ENCODE results near the gene CRIM1. TPM values are rescaled to one million over a fixed set of nuclear protein-coding genes. Genes with fewer than 3 reads are reported as not detected.

CRIM1 gene
- polyA plus RNA-seq, 2 of the 4 experiments (the other 2 are of a cell fraction), result 127 to 208 TPM

GRCh38 chr2:36561237-36561944, 205.8 kb downstream of the CRIM1 start (continued):
- no peak for TF ChIP-seq SMC3 (IDR thresholded peaks at IDR 0.05)
- TF ChIP-seq CHD4 (IDR thresholded peaks at IDR 0.05; ENCODE audit: borderline replicate concordance), result no peak
- 0 out of 2 replicates have a peak, but pooled peaks have one; percentile 14 for TF ChIP-seq FOSB (CRISPR knock-in tag; IDR thresholded peaks at IDR 0.05)
- TF ChIP-seq EHMT2 (IDR thresholded peaks at IDR 0.05; ENCODE audit: low read depth), result no peak
- TF ChIP-seq RFX5 (IDR thresholded peaks at IDR 0.05), result no peak
- no peak for TF ChIP-seq NFE2L2 (conservative IDR thresholded peaks at IDR 0.05; ENCODE audit: low read length)
- TF ChIP-seq BHLHE40 (IDR thresholded peaks at IDR 0.05; ENCODE audit: low read depth, low read length), result peak; percentile 3; the same call in 1 of the 2 replicates
- TF ChIP-seq REST (IDR thresholded peaks at IDR 0.05), result no peak
- peak; percentile 92; the same call in 1 of the 2 replicates for TF ChIP-seq GATA3 (IDR thresholded peaks at IDR 0.05; ENCODE audit: borderline replicate concordance)
- TF ChIP-seq ATOH8 (CRISPR knock-in tag; IDR thresholded peaks at IDR 0.05; ENCODE audit: low read depth), result peak; percentile 55
- no peak for TF ChIP-seq TP53 (CRISPR knock-in tag; IDR thresholded peaks at IDR 0.05)
- TF ChIP-seq ZC3H11A (IDR thresholded peaks at IDR 0.05), result no peak
- TF ChIP-seq JUN (IDR thresholded peaks at IDR 0.05), result peak; percentile 41 to 89; a peak in 4 of 5 replicates
- TF ChIP-seq ZSCAN20 (CRISPR knock-in tag; IDR thresholded peaks at IDR 0.05), result no peak
- TF ChIP-seq NR3C1 (IDR thresholded peaks at IDR 0.05), result no peak
- no peak for TF ChIP-seq EHF (CRISPR knock-in tag; IDR thresholded peaks at IDR 0.05)
- no peak for TF ChIP-seq RCOR1 (IDR thresholded peaks at IDR 0.05; ENCODE audit: low read depth, low read length)
- TF ChIP-seq FOXS1 (CRISPR knock-in tag; IDR thresholded peaks at IDR 0.05), result peak; percentile 70; the same call in 1 of the 2 replicates
- peak; percentile 91 for TF ChIP-seq FOSL2 (IDR thresholded peaks at IDR 0.05)
- peak; percentile 96 for TF ChIP-seq FOSL2 (CRISPR knock-in tag; IDR thresholded peaks at IDR 0.05)
- TF ChIP-seq HOXB5 (CRISPR knock-in tag; IDR thresholded peaks at IDR 0.05), result 0 out of 2 replicates have a peak, but pooled peaks have one; percentile 9
- peak; percentile 83 for TF ChIP-seq MAX (IDR thresholded peaks at IDR 0.05)
- no peak; the same call in 1 of the 2 replicates for TF ChIP-seq E2F6 (IDR thresholded peaks at IDR 0.05; ENCODE audit: borderline replicate concordance, low read depth)
- TF ChIP-seq ESRRA (IDR thresholded peaks at IDR 0.05; ENCODE audit: borderline replicate concordance, low read length), result no peak
- TF ChIP-seq RARB (CRISPR knock-in tag; IDR thresholded peaks at IDR 0.05), result peak; percentile 43; the same call in 1 of the 2 replicates
- TF ChIP-seq HOXB13 (CRISPR knock-in tag; IDR thresholded peaks at IDR 0.05; ENCODE audit: low read depth), result 0 out of 2 replicates have a peak, but pooled peaks have one; percentile 22
- 0 out of 5 replicates have a peak, but pooled peaks of 1 of the 2 experiments have one; percentile 9 for TF ChIP-seq RAD21 (conservative IDR thresholded peaks at IDR 0.05 in 1 of 2, IDR thresholded peaks at IDR 0.05 in 1 of 2)
- no peak for TF ChIP-seq CHD2 (IDR thresholded peaks at IDR 0.05; ENCODE audit: low read length, partially characterized antibody)
- no peak for TF ChIP-seq KDM1A (IDR thresholded peaks at IDR 0.05; ENCODE audit: low read depth)
- TF ChIP-seq MAFK (IDR thresholded peaks at IDR 0.05; ENCODE audit: partially characterized antibody), result no peak
- peak; percentile 56 to 78; a peak in 2 of 5 replicates for TF ChIP-seq EP300 (IDR thresholded peaks at IDR 0.05)
- no peak for TF ChIP-seq KDM5A (IDR thresholded peaks at IDR 0.05)
- no peak for TF ChIP-seq ZNF302 (CRISPR knock-in tag; IDR thresholded peaks at IDR 0.05)
- no peak for TF ChIP-seq CTCF (IDR thresholded peaks at IDR 0.05)
